Subcutaneous adipose tissue (tissue), 4 donors: ENCODE data around the gene SLC6A18. TPM values are rescaled to one million over a fixed set of nuclear protein-coding genes. Genes with fewer than 3 reads are reported as not detected.

Source experiments
- total RNA-seq, 4 donors: library from RNA; depleted of rRNA; stranded (reverse); fragments of >200 nt; gene quantifications; one replicate each; pipeline ENCODE4 v1.1.0, GENCODE V29; 2016
- TF ChIP-seq, protein P1 (sequence below): fragments of 450-650 bp; IDR thresholded peaks from one replicate; pipeline ENCODE4 v1.5.1; 2016; ENCODE audit warnings: low read depth, mild to moderate bottlenecking, control low read depth, antibody characterized with exemption, moderate library complexity

SLC6A18 gene
- total RNA-seq, 4 donors from 2014 or later = not detected

DNA sequence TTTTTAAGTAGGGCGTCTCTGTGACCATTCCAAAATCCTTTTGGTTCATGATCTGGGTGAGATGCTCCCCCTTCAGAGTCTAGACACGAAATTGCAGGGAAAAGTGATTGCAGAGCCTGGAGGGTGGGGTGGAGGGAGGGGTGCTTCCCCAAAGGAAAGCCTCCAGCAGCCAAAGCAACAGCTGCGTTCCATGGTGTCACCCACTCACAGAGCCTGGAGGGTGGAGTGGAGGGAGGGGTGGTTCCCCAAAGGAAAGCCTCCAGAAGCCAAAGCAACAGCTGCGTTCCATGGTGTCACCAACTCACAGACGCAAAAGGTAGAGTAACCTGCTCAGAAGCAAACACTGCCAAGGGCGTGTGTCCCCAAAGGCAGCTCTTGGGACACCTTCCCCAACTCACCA is 22.6 kb downstream of the SLC6A18 start:
- TF ChIP-seq, protein P1, sequence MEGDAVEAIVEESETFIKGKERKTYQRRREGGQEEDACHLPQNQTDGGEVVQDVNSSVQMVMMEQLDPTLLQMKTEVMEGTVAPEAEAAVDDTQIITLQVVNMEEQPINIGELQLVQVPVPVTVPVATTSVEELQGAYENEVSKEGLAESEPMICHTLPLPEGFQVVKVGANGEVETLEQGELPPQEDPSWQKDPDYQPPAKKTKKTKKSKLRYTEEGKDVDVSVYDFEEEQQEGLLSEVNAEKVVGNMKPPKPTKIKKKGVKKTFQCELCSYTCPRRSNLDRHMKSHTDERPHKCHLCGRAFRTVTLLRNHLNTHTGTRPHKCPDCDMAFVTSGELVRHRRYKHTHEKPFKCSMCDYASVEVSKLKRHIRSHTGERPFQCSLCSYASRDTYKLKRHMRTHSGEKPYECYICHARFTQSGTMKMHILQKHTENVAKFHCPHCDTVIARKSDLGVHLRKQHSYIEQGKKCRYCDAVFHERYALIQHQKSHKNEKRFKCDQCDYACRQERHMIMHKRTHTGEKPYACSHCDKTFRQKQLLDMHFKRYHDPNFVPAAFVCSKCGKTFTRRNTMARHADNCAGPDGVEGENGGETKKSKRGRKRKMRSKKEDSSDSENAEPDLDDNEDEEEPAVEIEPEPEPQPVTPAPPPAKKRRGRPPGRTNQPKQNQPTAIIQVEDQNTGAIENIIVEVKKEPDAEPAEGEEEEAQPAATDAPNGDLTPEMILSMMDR = no peak

DNA sequence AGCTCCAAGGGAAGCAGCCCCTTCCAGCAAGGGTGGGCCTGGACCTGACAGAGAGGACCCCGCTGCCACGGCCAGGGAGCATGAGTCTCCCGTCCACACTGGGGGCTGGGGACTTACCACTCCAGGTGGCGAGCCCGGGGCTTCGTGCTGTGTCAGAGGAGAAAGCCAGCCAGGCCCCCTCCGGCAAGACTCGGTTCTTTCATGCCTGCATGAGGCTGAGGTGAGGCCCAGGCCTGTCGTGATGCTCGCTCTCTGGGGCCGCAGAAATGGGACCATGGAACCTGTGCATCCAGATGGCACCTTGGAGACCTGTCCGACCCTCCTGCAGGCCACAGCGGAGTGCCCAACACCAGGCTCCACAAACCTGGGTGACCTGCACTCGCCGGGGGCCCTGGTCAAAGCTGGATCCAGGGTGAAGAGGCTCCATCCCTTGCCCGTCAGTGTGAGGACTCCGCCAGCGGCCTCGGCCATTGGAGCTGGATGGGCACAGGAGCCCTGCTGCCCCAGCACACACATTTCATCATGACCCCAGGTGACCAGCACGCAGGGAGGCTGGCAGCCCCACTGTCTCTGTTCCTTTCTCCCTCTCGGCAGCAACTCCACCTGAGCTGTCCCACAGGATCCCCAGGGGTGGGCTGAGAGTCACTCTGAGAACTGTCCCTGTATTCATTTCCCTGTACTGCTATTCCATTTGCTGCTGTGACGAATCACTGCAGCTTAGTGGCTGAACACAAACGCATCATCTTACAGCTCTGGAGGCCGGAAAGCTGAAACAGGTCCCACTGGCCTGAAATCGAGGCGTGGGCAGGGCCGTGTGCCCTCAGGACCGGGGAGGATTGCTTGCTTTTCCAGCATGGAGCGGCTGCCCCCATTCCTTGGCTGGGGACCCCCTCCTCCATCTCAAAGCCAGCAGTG is 24.4 kb downstream of the SLC6A18 start:
- TF ChIP-seq, protein P1 = no peak

DNA sequence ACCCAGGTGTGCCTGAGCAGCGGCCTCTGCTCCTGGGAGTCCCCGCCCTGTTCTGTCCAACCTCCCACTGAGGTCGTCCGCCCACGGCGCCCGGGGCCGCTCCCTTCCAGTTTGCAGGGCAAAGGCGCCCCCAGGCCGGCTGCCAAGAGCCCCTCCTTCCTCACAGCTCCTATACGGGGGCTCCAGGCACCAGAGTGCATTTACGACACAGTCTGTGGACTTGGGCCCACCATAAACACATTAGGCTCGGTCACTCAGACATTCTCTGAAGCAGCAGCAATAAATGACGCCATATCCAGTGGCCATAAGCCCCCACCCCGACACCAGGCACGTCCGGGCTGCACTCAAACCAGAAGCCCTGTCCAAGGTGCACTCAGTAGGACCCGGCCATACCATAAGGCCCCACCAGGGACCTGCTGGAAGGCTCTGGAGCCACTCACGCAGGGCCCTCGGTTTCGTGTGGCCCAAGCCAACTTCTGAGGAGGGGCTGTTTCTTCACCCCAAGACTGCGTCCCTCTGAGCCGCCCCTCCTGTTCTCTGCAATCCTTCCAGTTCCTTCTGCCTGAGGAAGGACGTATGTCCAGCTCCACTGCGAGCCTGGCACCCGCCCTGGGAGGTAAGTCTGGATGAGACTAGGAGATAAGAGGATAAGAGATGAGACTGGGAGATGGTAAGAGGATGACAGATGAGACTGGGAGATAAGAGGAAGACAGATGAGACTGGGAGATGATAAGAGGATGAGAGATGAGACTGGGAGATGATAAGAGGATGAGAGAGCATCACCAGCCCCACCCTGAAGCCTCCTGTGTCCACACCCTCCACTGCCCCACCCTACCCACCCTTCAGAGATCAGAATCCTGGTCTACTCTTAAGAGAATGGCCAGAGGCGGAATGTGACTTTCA is 26.7 kb downstream of the SLC6A18 start:
- TF ChIP-seq, protein P1 = no peak

DNA sequence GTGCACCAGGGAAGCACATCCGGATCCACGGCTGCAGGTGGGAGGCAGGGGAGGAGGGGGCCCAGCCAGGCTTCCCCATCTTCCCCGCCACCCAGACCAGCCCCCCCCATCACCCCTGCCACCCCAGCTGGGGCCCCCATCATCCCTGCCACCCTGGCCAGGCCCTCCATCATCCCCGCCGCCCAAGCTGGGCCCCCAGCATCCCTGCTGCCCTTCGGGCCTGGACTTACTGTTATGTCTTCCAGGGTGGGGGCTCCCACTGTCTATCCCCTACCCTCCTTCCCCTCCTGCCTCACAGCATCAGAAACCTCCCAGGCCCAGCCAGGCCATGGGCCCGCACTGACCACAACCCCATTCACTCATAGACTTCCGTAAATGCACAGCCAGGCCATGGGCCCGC is 27.5 kb downstream of the SLC6A18 start:
- TF ChIP-seq, protein P1 = no peak

DNA sequence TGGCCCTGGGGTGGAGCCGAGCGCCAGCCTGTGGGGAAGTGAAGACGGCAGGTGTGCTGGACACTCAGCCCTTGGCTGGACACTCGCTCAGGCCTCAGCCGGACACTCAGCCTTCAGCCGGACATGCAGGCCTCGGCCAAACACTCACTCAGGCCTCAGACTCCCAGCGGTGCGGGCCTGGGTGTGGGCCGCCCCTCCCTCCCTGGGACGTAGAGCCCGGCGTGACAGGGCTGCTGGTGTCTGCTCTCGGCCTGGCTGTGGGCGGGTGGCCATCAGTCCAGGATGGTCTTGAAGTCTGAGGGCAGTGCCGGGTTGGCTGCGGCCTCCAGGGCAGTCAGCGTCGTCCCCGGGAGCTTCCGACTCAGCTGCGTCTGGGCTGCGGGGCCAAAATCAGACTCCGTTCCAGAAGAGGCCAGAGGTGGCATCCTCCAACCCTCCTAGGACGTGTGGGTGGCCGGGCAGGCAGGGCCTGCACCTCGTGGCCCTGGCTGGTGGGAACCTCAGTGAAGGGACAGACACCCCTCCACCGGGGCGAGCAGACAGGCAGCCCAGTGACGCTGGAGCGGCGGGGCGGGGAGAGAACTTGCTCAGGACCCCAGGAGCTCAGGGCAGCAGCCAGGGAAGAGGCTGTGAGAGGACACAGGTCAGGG is 28.4 kb downstream of the SLC6A18 start:
- TF ChIP-seq, protein P1 = no peak

DNA sequence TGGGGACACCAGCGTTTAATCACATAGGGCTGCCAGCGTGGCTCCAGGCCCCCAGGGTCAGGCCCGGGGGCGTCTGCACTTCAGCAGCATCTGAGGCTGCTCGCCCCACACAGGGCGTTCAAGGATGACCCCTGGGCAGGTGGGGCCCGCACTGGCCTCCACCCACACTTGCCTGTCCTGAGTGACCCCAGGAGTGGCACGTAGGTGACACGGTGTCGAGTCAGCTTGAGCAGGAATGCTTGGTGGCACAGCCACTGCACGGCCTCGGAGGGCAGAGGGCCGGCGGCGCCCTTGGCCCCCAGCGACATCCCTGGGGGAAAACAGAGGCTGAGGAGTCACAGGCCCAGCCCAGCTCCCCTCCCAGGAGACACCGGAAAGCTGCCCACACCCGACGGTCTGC is 29.0 kb downstream of the SLC6A18 start:
- TF ChIP-seq, protein P1 = no peak
